Hematopoietic multipotent progenitor cell treated with erythropoietin and hydrocortisone succinate and interleukin-3 and kit ligand, for 15 days (in vitro differentiated cells): Measurements from ENCODE around the gene MAPKAPK2.
"Not testable (repeated sequence)": the region's sequence is repeated elsewhere in the genome, so short reads cannot be mapped to it uniquely, and the experiment has no call there.

Experiments
- DNase-seq: peaks from one replicate; pipeline ENCODE4 v3.0.0-alpha.2; 2015; ENCODE audit warnings: low spot score

Gene MAPKAPK2

DNA sequence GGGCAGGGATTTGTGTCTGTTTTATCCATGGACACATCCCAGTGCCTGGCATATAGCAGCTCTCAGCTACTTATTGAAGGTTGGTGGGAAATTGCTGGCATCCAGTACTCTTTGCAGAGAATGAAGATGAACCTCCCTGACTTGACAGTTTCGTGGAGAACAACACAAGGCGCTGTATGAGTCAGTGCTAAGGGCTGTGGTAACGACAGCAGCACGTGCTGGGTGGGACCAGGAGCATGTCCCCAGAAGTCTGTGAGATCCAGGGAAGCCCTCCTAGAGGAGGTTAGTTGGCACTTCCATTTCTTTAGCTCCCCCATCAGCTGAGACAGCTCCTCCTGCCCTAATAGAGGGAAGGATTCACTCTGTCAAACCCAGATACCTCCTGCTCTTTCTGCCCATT lies 60.0 kb downstream of the MAPKAPK2 start:
- no peak for DNase-seq

DNA sequence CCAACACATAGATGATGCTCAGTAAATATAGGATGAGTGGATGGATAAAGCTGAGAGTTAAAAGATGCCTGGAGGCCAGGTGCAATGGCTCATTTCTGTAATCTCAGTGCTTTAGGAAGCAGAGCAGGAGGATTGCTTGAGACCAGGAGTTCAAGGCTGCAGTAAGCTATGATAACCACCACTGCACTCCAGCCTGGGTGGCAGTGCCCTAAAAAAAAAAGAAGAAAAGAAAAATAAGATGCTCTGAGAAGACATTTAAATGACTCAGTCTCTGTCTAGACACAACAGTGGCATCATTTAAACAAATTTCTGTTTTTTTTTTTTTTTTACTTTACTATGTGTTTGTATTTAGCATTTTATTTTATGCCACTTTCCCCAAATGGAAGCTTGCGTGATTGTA lies 60.6 kb downstream of the MAPKAPK2 start:
- DNase-seq, result no peak

DNA sequence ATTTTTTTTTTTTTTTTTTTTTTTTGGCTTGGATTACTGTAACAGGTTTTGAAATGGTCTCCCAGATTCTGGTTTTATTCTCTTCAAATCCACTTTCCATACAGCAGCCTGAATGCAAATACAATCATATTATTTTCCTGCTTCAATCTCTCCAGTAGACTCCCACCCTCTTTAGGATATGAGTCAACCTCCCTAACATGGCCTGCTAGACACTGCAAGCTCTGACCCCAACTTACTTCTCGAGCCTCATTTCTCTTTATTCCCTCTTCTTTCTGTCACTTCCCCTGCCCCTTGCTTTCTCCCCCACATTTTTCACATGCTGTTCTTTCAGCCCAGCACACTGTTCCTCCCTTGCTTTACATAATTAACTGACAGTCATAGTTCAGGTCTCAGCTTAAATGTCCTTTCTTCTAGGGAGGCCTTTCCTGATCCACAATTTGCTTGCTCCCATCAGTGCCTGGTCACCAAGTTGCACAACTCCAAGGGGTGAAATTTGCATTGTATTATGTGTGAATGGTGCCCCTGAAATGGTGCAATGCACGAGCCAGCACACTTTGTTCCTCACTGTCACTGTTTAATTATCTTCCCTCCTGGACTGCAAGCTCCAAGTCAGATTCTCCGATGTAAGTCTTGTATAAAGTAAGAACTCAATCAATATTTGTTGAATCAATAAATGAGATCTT lies 63.8 kb downstream of the MAPKAPK2 start:
- no peak for DNase-seq

DNA sequence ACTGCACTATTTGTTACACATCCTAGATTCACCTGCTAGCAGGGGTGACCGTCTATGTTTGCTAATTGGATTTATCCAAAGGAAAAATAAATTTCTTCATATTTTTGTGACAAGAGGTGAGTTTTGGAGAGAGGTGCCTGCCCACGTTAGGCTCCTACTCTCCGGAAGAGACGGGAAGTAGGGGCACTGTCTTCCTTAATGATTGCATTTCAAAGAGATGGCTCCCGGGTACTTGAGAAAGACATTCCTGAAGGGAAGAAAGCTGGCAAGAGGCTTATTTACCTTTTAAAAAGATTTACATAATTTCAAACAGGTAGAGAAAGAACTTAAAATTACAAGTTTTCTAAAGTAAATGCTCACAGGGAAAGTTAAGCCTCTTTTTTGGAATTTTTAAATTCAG lies 67.2 kb downstream of the MAPKAPK2 start:
- no peak for DNase-seq

DNA sequence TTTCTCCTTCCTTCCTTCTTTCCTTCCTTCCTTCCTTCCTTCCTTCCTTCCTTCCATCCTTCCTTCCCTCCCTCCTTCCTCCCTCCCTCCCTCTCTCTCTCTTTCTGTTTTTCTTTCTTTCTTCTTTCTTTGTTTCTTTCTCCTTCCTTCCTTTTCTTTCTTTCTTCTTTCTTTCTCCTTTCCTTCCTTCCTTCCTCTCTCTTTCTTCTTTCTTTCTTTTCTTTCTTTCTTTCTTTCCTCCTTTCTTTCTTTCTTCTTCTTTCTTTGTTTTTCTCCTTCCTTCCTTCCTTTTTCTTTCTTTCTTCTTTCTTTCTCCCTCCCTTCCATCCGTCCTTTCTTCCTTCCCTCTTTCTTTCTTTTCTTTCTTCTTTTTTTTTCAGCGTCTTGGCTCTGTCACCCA lies 67.8 kb downstream of the MAPKAPK2 start:
- DNase-seq, result no peak

DNA sequence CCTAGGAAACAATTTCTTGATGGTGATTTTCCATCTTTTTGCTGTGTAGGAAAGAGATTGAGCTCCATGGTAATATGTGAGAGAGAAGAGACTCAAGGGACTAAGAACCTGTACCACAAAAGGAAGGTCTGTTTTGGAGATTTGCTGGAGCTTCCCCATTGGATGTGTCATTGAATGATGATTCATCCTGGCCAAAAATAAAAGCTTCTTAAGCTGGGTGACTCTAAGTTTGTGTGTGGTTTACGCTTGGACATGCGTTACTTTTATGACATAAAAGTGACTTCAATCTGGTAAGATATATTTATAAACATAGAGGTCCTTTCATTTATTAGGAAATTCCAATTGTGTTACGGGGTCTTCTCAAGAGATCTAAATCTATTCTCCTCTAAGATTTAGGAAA lies 68.4 kb downstream of the MAPKAPK2 start:
- DNase-seq, result no peak

DNA sequence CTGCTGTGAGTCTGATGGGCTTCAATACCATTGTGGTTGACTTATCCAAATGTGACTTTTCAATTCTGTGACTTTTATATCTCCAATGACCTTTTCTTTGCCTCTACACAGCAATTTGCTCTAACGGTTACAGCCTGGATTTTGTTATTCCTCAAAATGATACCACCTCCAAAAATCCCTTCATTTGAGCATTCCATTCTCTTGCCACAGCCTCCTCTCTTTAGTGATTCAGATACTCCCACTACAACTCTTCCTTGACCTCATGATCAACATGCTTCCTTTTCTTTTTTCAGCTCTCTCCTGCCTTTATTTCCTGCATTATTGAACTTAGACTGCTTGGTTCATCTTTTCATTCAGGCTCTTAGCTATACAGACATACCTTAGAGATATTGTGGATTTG lies 69.3 kb downstream of the MAPKAPK2 start:
- DNase-seq, result no peak

DNA sequence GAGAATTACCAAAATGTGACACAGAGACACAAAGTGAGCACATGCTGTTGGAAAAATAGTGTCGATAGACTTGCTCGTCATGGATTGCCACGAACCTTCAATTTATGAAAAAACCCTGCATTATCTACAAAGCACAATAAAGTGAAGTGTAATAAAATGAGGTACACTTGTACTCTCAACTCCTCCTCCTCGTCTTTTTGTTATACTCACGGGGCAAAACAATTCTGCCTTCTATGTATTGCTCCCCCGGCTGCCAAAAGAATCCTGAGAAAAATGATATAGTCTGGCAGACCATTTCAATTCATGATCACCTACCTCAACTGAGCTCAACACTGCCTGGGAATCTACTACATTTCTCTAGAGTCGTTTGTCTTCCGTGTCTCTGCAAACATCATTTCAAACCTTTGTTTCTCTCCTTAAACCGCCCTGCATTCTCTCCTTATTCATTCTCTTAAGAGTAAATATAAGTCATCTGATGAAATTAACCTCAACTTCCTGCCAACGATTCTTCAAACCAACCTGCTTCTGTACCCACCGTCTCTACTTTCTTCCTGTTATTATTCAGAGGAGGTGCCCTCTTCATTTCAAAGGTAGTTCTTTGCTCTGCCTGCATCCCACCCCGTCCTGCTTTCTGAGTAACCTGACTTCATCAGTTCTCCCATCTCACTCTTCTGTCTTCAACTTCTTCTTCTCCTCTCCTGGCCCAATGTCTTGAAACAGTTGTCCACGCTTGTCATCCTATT lies 73.0 kb downstream of the MAPKAPK2 start:
- no peak for DNase-seq

DNA sequence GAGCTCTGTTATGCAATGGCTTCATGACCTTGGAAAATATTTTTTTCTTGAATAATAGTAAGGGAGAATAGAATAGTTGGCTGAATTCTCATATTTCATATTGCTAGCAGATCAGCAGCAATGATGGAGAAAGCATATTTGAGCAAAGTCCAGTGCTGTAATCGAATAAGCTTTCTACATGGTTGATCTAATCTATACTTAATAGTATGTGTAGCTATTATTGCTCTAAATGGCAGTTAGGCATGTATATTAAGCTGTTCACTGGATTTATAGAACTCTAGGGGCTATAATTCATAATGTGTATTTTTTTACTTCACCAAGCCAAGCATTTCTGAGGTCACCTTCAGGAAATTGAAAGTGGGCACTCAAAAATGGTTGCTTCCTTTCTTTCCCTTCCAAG lies 75.9 kb downstream of the MAPKAPK2 start:
- no peak for DNase-seq

DNA sequence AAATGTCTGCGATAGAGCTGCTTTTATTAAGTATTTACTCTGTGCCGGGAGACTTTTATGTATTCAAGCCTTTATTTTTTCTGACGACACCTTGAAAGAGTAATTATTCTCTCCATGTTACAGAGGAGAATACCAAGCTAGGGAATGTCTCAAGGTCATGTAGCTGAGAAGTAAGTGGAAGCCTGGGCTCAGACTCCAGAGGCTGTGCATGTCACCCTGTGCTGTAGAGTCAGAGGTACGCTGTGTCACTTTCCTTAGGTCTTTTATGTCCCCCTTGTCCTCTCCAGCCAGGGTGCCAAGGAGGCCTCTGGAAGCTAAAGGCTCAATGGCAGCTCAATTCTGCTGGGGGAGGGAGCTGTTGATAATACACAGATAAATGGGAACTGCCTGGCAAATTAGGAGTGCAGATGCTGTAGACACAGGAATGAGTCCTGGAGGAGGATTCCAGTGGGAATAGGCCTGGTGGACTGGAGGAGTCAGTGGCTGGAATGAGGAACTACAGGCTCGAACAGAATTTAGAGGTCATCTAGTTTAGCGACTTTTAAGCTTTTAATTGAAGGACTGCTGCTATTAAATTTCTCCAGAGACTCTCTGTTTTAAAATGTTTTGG lies 76.6 kb downstream of the MAPKAPK2 start:
- no peak for DNase-seq

DNA sequence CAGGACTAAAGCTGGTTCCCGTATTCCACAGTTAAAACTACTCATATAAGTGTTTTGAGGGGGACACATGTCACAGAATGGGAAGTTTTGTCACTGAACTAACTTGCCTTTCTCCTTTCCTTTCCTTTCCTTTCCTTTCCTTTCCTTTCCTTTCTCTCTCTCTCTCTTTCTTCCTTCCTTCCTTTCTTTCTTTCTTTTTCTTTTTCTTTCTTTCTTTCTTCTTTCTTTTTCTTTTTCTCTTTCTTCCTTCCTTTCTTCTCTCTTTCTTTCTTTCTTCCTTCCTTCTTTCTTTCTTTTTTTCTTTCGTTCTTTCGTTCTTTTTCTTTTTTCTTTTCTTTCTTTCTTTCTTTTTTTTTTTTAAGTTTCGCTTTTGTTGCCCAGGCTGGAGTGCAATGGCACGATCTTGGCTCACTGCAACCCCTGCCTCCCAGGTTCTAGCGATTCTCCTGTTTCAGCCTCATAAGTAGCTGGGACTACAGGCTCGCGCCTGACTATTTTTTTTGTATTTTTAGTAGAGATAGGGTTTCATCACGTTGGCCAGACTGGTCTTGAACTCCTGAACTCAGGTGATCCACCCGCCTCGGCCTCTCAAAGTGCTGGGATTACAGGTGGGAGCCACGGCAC lies 78.1 kb downstream of the MAPKAPK2 start:
- DNase-seq, result not testable (repeated sequence)

DNA sequence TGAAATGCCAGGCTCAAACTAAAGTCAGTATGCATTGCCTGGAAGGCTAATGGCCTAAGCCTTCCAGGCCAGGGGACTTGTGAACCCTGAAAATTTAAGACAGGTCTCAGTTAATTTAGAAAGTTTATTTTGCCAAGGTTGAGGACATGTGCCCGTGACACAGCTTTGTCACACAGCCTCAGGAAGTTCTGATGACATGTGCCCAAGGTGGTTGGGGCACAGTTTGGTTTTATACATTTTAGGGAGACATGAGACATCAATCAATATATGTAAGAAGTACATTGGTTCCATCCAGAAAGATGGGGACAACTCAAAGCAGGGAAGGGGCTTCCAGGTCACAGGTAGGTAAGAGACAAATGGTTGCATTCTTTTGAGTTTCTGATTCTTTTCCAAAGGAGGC lies 81.1 kb downstream of the MAPKAPK2 start:
- DNase-seq, result not testable (repeated sequence)

DNA sequence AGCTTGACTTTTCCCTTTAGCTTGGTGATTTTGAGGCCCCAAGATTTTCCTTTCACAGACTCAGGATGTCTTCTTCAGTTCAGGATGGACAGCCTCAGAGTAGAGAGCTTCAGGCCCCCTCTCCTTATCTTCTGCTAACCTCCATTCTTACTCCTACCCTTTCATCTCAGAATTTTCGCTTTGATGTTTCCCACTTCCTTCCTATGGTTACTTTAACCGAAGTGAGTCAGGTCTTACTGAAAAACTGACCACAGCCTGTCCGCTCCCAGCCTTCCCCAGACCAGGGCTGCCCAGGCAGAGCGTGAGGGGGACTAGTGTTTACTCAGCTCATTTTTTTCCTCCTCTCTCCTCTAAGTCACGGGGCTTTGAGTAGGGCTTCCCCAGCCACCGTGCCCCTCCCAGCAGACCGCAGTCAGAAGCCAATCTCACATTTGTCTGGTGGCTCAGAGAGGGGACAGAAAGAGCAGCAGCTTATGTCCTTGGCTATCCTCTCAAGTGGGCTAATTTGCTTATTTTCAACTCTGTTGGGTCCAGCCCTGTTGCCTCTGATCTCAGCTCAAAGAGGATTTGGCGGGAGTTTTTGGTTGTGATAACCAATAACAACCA lies 81.6 kb downstream of the MAPKAPK2 start:
- no peak for DNase-seq

DNA sequence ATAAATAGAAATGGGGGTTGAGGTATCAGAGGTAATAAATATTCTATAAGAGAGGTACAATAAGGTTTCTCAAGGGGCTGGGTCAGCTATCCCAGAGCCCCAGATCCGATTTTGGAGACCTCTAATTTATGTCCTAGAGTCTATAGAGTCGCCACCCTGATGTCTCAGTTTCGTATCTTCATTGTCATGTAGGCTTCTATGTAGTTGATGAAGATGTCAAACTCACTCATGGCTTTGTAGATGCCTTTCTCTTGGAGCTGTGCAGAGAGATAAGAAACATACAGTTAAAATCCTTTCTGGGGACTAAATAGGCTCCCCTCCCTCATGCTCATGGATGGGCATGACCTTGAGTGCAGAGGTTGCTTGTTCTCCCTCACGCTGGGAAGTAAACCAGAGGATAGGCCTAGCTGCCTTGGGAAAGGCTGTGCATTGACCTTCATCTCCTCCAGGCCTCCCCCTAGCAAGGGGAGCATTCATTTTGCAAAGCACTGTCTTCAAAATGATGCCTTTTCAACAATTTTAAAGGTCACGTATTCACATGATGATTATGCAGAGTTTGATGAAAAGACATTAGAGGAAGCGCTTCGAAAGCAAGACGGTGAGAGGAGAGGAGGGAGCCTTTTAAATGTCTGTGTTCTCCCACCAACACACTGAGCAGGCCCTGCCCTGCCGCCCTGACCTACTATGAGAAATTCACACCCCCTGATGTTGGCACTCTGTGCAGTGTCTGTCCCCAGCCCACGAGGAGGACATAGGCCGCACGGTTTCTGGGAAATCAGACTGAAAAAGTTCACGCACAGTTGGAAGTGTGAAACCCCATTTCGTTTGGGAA lies 84.0 kb downstream of the MAPKAPK2 start:
- DNase-seq, result no peak

DNA sequence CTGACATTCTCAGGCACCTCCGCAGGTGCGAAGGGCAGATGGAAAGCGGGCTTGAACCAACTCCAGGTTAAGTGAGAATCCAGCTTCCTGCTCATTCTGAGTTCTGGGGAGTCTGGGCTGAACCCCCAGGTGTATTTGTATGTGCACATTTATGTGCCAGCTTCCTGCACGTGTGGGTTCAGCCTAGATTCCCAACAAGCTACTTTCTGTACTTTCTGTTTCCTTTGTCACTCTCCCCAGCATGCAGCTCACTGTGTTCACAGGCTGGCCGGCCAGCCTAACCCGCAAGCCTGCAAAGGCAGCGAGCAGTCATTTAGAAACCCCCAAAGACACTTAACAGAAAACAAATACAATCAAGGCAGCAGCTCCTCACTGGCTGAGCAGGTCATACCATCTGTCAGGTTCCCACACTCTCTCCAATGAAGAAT lies 84.6 kb downstream of the MAPKAPK2 start:
- DNase-seq, result no peak

DNA sequence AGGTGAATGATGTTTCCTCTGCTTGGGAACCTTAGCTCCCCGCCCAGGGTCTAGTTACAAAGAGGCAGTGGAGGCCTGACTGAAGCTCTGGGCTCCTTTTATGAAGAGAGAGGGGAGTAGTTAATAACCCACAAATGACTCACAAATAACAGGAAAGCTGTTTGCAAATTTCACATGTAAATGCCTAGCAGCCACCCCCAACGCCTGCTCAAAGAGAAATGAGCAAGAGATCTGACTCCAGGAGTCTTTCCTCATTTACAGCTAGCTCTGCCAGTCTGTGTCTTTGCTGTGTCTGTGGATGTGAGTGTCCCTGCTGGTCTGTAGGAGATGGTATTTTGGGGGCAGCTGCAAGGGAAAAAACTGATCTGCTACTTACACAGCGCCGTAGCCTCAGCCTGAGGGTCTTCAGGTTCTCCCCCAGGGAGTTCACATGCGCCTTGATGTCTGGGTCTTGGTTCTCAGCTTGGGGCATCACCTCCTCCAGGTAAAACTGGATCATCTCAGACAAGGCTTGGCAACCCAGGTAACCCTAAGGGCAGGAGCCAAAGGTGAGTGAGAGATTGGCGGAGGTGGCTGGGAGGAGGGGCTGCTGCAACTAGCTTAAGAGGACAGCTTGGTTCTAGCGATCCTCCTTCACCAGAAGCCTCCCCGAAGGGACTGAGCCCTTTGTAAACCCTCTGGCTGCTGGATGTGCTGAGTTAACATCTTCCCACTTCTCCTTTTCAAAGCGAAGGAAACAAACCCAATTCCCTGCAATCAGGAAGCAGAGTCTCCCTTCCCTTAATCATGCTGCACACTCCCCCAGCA lies 86.0 kb downstream of the MAPKAPK2 start, which contains the start of gene IL19:
IL19 (plus strand) TSS at position 243 of the 807 bp plus-strand sequence. CDS start 65,890 bp downstream, outside the sequence.
- DNase-seq, result no peak

DNA sequence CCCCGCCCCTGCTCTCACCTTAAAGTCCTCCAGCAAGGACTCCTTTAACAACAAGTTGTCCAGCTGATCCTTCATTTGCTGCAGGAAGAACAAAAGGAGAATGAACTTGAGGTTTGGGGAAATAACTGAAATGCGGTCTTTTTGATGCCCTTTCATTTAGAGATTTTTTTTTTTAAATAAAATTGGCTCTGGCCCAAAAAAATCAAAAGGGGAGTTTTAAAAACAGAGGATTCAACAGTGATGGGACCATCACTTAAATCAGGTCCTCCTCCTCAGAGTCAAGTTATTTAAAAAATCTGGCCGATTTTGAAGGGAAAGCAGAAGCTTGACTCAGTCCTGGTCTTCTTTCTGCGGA lies 86.6 kb downstream of the MAPKAPK2 start:
- DNase-seq, result no peak

DNA sequence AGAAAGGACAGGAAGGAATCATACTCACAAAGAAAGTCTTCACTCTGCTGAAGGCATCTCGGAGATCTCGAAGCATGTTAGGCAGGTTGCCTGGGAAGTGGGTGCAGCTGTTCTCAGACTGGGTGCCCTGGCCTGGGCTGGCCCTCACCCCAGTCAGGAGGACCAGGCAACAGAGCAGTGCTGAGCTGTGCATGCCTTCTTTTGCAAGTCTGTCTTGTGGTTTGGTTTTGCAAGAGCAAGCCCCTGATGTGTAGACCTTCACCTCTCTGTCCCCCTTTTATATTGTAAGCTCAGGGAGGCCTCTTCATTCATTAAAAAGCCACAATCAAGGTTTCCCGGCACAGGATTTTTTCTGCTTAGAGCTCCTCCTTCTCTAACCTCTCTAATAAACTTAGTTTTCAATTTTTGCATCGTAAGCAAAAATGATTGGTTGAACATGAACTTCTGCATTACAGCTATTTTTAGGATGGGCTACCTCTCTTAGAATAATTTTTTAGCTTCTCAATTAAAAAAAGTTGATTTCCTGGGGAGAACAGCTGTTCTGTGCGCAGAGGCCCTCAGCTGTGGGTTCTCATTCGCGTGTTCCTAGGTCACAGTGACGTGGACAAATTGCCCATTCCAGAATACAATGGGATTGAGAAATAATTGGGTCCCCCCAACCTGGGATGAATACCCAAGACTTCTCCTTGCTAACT lies 87.7 kb downstream of the MAPKAPK2 start, which contains the start of gene IL10:
IL10 (minus strand) TSS at position 252 of the 695 bp plus-strand sequence; CDS start at position 193, 59 bp downstream.
- no peak for DNase-seq

DNA sequence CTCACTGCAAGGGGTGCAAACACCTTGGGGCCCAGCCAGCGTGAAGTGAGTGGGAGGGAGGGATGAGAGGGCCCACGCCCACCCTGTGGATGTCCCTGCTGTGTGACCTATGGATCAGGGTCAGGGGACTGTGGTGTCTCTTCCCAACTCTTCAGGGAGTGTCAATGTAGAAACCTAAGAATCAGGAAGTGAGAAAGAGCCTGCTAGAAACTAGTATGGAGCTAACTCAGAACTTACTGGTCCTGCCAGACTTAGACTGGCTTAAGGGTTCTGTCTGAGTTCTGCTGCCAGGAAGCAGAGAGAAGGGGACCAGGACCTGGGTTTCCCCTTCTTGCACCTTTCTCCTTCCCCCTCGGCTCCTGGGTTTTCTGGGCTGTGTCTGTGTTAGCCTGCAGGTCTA lies 89.4 kb downstream of the MAPKAPK2 start:
- DNase-seq, result no peak

DNA sequence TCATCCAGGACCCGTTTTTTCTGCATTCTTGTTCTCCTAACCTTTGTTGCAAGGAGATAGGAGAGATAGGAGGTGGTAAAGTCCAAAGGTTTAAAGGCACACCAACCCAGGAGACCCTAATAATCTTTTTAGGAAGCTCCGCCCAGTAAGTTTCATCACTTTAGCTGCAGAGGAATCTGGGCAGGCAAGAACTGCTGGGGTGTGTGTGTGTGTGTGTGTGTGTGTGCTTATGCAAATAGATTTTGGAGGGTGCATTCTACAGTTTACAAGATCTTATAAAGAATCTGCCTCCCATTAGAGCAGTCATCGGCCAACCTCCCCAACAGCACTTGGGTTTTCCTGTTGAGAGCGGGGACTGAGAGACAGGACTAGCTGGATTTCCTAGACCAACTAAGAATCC lies 91.5 kb downstream of the MAPKAPK2 start:
- DNase-seq, result no peak
